ENCODE data around the gene PGRMC2. TPM values are rescaled to one million over a fixed set of nuclear protein-coding genes. Genes with fewer than 3 reads are reported as not detected.

The PGRMC2 gene
- total RNA-seq, 1 experiment from 2014 or later = 77.6 TPM

- H3K23ac ChIP-seq (ENCODE audit: insufficient read length, low read depth, low read length) = no peak overlapping the region
- no peak overlapping the region for H2BK5ac ChIP-seq (ENCODE audit: insufficient read length, low read length)
- no peak overlapping the region for H2AK5ac ChIP-seq (ENCODE audit: insufficient read length, low read length)
- H3K23me2 ChIP-seq (ENCODE audit: insufficient read length, low read depth, low read length, poor library complexity, severe bottlenecking) = no peaks in the 10 kb centered on the region
- no peak overlapping the region for H2BK20ac ChIP-seq (ENCODE audit: low read depth, low read length, poor library complexity, severe bottlenecking)
- H2BK12ac ChIP-seq (ENCODE audit: insufficient read length, low read depth, low read length) = no peak overlapping the region
- DNase-seq = no peak
- no peak overlapping the region for H3K9ac ChIP-seq (ENCODE audit: extremely low read depth, insufficient read length, low read length)
- Mint-ChIP-seq H3K27me3 (ENCODE audit: low read depth) (no peaks in the 10 kb centered on the region), H3K36me3 (ENCODE audit: insufficient read depth in 1 of 3, low read depth in 3 of 3) (no peaks in the 10 kb centered on the region), H3K4me3 (no peak overlapping the region), H3K27ac (no peak overlapping the region), H3K4me1 (peaks cover 4 to 6% of the 10 kb centered on the region in 2 experiments), H3K9me3 (no peaks in the 10 kb centered on the region)
- H3K4me1 ChIP-seq (ENCODE audit: insufficient read depth, low read length) = no peaks in the 10 kb centered on the region
- no peak overlapping the region for H3T11ph ChIP-seq (ENCODE audit: low read length)
- no CpG with 5 or more reads among the region's 2 CpGs for WGBS (ENCODE audit: extremely low coverage, insufficient read length, low lambda C conversion rate)
- no peak overlapping the region for H3K56ac ChIP-seq (ENCODE audit: insufficient read length, low read depth, low read length)
- H3K79me1 ChIP-seq (ENCODE audit: insufficient read depth, low read depth, low read length, poor library complexity, severe bottlenecking) = no peaks in the 10 kb centered on the region
- no peak for TF ChIP-seq CTCF (conservative IDR thresholded peaks at IDR 0.05)
- no peak overlapping the region for H2AFZ ChIP-seq (ENCODE audit: low read length)
- no peak overlapping the region for H3K27ac ChIP-seq (ENCODE audit: insufficient read length, low read depth, low read length)
- H4K91ac ChIP-seq (ENCODE audit: insufficient read length, low read depth, low read length) = no peak overlapping the region
- H2BK120ac ChIP-seq (ENCODE audit: low read depth, low read length, poor library complexity, severe bottlenecking) = no peak overlapping the region
- H3K4ac ChIP-seq (ENCODE audit: low read depth, low read length) = no peak overlapping the region
- no peak overlapping the region for H3K4me2 ChIP-seq (ENCODE audit: insufficient read depth, insufficient read length, low read length)
- no peak overlapping the region for H3K18ac ChIP-seq (ENCODE audit: insufficient read length, low read depth, low read length)
- no peaks in the 10 kb centered on the region for H3K79me2 ChIP-seq (ENCODE audit: insufficient read depth, low read length)
- H4K5ac ChIP-seq (ENCODE audit: insufficient read length, low read depth, low read length) = no peak overlapping the region
- no peak overlapping the region for H2BK15ac ChIP-seq (ENCODE audit: low read depth, low read length)
- no peak overlapping the region for H3K14ac ChIP-seq (ENCODE audit: insufficient read depth, low read length)
- no peaks in the 10 kb centered on the region for H3K9me3 ChIP-seq (ENCODE audit: control insufficient read depth, low read depth, low read length)
- H4K8ac ChIP-seq (replicated peaks; ENCODE audit: insufficient read length, low read depth, low read length) = no peak overlapping the region
- H4K20me1 ChIP-seq (ENCODE audit: control insufficient read depth, insufficient read depth, insufficient read length) = no peaks in the 10 kb centered on the region
- H3K27me3 ChIP-seq (ENCODE audit: insufficient read depth, low read length) = no peaks in the 10 kb centered on the region
Measured at GRCh38 chr4:128322986-128323385, 35.4 kb upstream of the PGRMC2 start.
